Hepatocyte (in vitro differentiated cells): ENCODE results near the gene NLRC3. TPM values are rescaled to one million over a fixed set of nuclear protein-coding genes. Genes with fewer than 3 reads are reported as not detected.

Experiments used
- DNase-seq: peaks from one replicate; pipeline ENCODE4 v3.0.0-alpha.2; 2016; ENCODE audit warnings: low spot score
- H2AFZ ChIP-seq: fragments of 200-600 bp; sonication (generic); 2 replicates; pipeline ENCODE4 v1.6.0; 2016; ENCODE audit warnings: antibody characterized with exemption, mild to moderate bottlenecking
- H3K27ac ChIP-seq: fragments of 200-600 bp; sonication (generic); 2 replicates; pipeline ENCODE4 v1.5.1; 2016; ENCODE audit warnings: mild to moderate bottlenecking
- H3K27me3 ChIP-seq: fragments of 200-600 bp; sonication (generic); 2 replicates; pipeline ENCODE4 v1.6.1; 2016
- H3K36me3 ChIP-seq: fragments of 200-600 bp; sonication (generic); replicated peaks from 2 replicates; pipeline ENCODE4 v1.5.1; 2016; ENCODE audit warnings: low read depth; ENCODE audit not compliant: insufficient read depth
- H3K4me1 ChIP-seq: fragments of 200-600 bp; sonication (generic); 2 replicates; pipeline ENCODE4 v1.5.1; 2016; ENCODE audit warnings: mild to moderate bottlenecking, moderate library complexity; ENCODE audit not compliant: insufficient read depth
- H3K4me2 ChIP-seq: fragments of 200-600 bp; sonication (generic); 2 replicates; pipeline ENCODE4 v1.6.0; 2016
- H3K4me3 ChIP-seq: fragments of 200-600 bp; sonication (generic); 2 replicates; pipeline ENCODE4 v1.5.1; 2016; ENCODE audit warnings: mild to moderate bottlenecking
- H3K79me2 ChIP-seq: fragments of 200-600 bp; sonication (generic); 2 replicates; pipeline ENCODE4 v1.6.0; 2017; ENCODE audit warnings: mild to moderate bottlenecking
- H3K9me2 ChIP-seq: fragments of 200-600 bp; sonication (generic); replicated peaks from 2 replicates; pipeline ENCODE4 v1.6.0; 2017; ENCODE audit warnings: mild to moderate bottlenecking; ENCODE audit not compliant: insufficient read depth
- H3K9me3 ChIP-seq: fragments of 200-600 bp; sonication (generic); 2 replicates; pipeline ENCODE4 v1.5.1; 2016; ENCODE audit warnings: low read depth, mild to moderate bottlenecking
- H4K20me1 ChIP-seq: fragments of 200-600 bp; sonication (generic); 2 replicates; pipeline ENCODE4 v1.6.0; 2016; ENCODE audit warnings: mild to moderate bottlenecking; ENCODE audit not compliant: insufficient read depth, poor library complexity, severe bottlenecking
- EZH2 ChIP-seq: fragments of 200-600 bp; sonication (generic); IDR thresholded peaks from 2 replicates; pipeline ENCODE4 v1.6.1; 2016; ENCODE audit warnings: antibody characterized with exemption, mild to moderate bottlenecking, borderline replicate concordance
- EZH2phosphoT487 ChIP-seq: fragments of 200-600 bp; sonication (generic); IDR thresholded peaks from one replicate; pipeline ENCODE4 v1.6.1; 2018; ENCODE audit warnings: antibody characterized with exemption, mild to moderate bottlenecking, low read depth, moderate library complexity; ENCODE audit not compliant: unreplicated experiment, severe bottlenecking
- WGBS: methylation state at CpG from one replicate; pipeline ENCODE4 v1.1.6; 2016; ENCODE audit warnings: low lambda C conversion rate; ENCODE audit errors: missing lambda C conversion rate; 5-methylcytosine and 5-hydroxymethylcytosine counted together
- polyA plus RNA-seq: library from polyadenylated mRNA; unstranded; fragments of >200 nt; fragmentation: Nextera tagmentation; extraction: Ambion mirVana; gene quantifications from 2 replicates; pipeline ENCODE4 v1.2.1, GENCODE V29; 2016
- total RNA-seq: library from RNA; depleted of rRNA; stranded (reverse); fragments of >200 nt; gene quantifications from 2 replicates; pipeline ENCODE4 v1.2.3, GENCODE V29; 2014
- TF ChIP-seq, protein P1 (sequence below): fragments of 200-600 bp; sonication (generic); IDR thresholded peaks from 2 replicates; pipeline ENCODE4 v1.5.1; 2016; ENCODE audit warnings: antibody characterized with exemption, mild to moderate bottlenecking; ENCODE audit not compliant: poor library complexity

NLRC3 gene
- total and polyA plus RNA-seq, 2 experiments from 2014 or later, result 0.10 to 0.15 TPM

DNA sequence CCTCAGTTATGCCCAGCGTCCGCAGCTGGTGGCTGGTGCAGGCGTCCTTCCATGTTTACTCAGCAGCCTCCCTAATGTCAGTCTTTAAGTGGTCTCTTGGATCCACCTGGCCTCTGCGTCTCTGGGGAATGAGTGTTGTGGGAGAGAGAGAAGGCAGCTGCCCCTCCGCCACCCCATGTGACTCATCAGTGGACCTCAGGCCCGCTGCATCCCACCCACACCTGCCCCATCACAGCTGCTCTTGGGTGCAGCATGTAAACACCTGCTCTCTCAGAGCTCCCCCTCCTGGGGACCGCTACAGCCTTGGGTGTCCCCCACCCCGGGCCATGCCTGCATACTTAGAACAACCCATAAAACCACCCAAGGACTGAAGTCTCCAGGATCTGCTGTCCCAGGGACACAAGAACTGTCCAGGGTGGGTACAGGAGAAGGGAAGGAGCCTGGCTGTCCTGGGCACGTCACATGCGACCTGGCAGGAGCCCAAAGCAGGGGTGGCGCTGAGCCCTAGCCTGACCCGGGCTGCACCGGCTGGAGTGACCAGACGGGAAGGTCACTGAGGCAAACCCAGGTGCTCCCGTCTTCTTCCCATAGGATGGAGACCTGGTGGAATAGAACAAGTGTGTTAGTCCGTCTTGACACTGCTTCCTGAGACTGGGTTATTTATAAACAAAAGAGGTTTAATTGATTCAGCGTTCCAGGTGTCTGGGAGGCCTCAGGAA lies 86.1 kb downstream of the NLRC3 start:
- TF ChIP-seq, protein P1, sequence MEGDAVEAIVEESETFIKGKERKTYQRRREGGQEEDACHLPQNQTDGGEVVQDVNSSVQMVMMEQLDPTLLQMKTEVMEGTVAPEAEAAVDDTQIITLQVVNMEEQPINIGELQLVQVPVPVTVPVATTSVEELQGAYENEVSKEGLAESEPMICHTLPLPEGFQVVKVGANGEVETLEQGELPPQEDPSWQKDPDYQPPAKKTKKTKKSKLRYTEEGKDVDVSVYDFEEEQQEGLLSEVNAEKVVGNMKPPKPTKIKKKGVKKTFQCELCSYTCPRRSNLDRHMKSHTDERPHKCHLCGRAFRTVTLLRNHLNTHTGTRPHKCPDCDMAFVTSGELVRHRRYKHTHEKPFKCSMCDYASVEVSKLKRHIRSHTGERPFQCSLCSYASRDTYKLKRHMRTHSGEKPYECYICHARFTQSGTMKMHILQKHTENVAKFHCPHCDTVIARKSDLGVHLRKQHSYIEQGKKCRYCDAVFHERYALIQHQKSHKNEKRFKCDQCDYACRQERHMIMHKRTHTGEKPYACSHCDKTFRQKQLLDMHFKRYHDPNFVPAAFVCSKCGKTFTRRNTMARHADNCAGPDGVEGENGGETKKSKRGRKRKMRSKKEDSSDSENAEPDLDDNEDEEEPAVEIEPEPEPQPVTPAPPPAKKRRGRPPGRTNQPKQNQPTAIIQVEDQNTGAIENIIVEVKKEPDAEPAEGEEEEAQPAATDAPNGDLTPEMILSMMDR, result no peak
- TF ChIP-seq EZH2phosphoT487 (no peak), EZH2 (no peak)
- H3K36me3 ChIP-seq, result no peaks in the 10 kb centered on the region
- WGBS, result 76% methylated on average over 17 of the region's 17 CpGs
- no peak overlapping the region for H3K27ac ChIP-seq
- no peak overlapping the region for H2AFZ ChIP-seq
- no peaks in the 10 kb centered on the region for H3K79me2 ChIP-seq
- no peaks in the 10 kb centered on the region for H3K9me2 ChIP-seq
- H3K27me3 ChIP-seq, result no peaks in the 10 kb centered on the region
- H3K4me3 ChIP-seq, result no peak overlapping the region
- no peaks in the 10 kb centered on the region for H3K9me3 ChIP-seq
- H4K20me1 ChIP-seq, result no peaks in the 10 kb centered on the region
- no peak overlapping the region for H3K4me2 ChIP-seq
- no peaks in the 10 kb centered on the region for H3K4me1 ChIP-seq
- DNase-seq, result no peak

Other genes starting within 250 kb of the NLRC3 start
- not detected in 2 replicates for gene OR2C1, start 221.5 kb downstream of the NLRC3 start, total RNA-seq
- 0.34 TPM in 1 of 2 replicates, not detected in the other for gene OR2C1, start 221.5 kb downstream of the NLRC3 start, polyA plus RNA-seq
- 9.7 and 11.5 TPM in 2 replicates for gene ZSCAN32, start 176.4 kb downstream of the NLRC3 start, total RNA-seq
- 5.3 and 6.5 TPM in 2 replicates for gene ZSCAN32, start 176.4 kb downstream of the NLRC3 start, polyA plus RNA-seq
- 8.0 TPM in 2 replicates for gene ZNF174, start 176.2 kb downstream of the NLRC3 start, total RNA-seq
- gene ZNF174, start 176.2 kb downstream of the NLRC3 start, polyA plus RNA-seq, result 12.3 and 13.5 TPM in 2 replicates
- gene ZNF597, start 133.9 kb downstream of the NLRC3 start, total RNA-seq, result 3.5 and 4.0 TPM in 2 replicates
- 1.2 and 2.1 TPM in 2 replicates for gene ZNF597, start 133.9 kb downstream of the NLRC3 start, polyA plus RNA-seq
- 34.6 and 47.2 TPM in 2 replicates for gene NAA60, start 133.7 kb downstream of the NLRC3 start, total RNA-seq
- gene NAA60, start 133.7 kb downstream of the NLRC3 start, polyA plus RNA-seq, result 67.9 and 82.4 TPM in 2 replicates
- not detected in 2 replicates for gene C16orf90, start 81.9 kb downstream of the NLRC3 start, total RNA-seq
- gene C16orf90, start 81.9 kb downstream of the NLRC3 start, polyA plus RNA-seq, result not detected in 2 replicates
- 14.7 and 18.5 TPM in 2 replicates for gene CLUAP1, start 76.4 kb downstream of the NLRC3 start, total RNA-seq
- gene CLUAP1, start 76.4 kb downstream of the NLRC3 start, polyA plus RNA-seq, result 23.2 and 25.8 TPM in 2 replicates
- gene SLX4, start 34.2 kb upstream of the NLRC3 start, total RNA-seq, result 3.5 and 4.6 TPM in 2 replicates
- gene SLX4, start 34.2 kb upstream of the NLRC3 start, polyA plus RNA-seq, result 1.9 and 3.4 TPM in 2 replicates
- 284 and 295 TPM in 2 replicates for gene DNASE1, start 77.3 kb upstream of the NLRC3 start, total RNA-seq
- 332 and 337 TPM in 2 replicates for gene DNASE1, start 77.3 kb upstream of the NLRC3 start, polyA plus RNA-seq
- 62.3 and 70.8 TPM in 2 replicates for gene TRAP1, start 140.1 kb upstream of the NLRC3 start, total RNA-seq
- 79.8 and 80.5 TPM in 2 replicates for gene TRAP1, start 140.1 kb upstream of the NLRC3 start, polyA plus RNA-seq